HG02571 (cell line): ENCODE measurements around the gene CERS1.

Experiments
- ATAC-seq: cut with Tn5 transposase; IDR thresholded peaks from one replicate; pipeline ENCODE4 v1.9.1; 2021; ENCODE audit warnings: mild to moderate bottlenecking, moderate library complexity; ENCODE audit not compliant: unreplicated experiment

The CERS1 gene

GRCh38 chr19:18859676-18860301 is 36.2 kb downstream of the CERS1 start:
- ATAC-seq = no peak

- ATAC-seq = no peak
These were observed 36.9 kb downstream of the CERS1 start for GRCh38 chr19:18858906-18859646.

GRCh38 chr19:18857223-18857622 is 38.7 kb downstream of the CERS1 start:
- no peak for ATAC-seq

GRCh38 chr19:18856385-18857126 is 39.4 kb downstream of the CERS1 start:
- ATAC-seq = no peak

- ATAC-seq = no peak
These were observed 40.1 kb downstream of the CERS1 start for GRCh38 chr19:18855647-18856384.

GRCh38 chr19:18854982-18855381 is 41.0 kb downstream of the CERS1 start:
- ATAC-seq = no peak

- ATAC-seq = no peak
These were observed 42.1 kb downstream of the CERS1 start for GRCh38 chr19:18853755-18854427.

GRCh38 chr19:18852648-18853047 is 43.3 kb downstream of the CERS1 start:
- no peak for ATAC-seq

- no peak for ATAC-seq
These were observed 44.2 kb downstream of the CERS1 start for GRCh38 chr19:18851673-18852325.

- ATAC-seq = no peak
These were observed 45.2 kb downstream of the CERS1 start for GRCh38 chr19:18850471-18851375.

GRCh38 chr19:18849838-18850400 is 46.0 kb downstream of the CERS1 start:
- no peak for ATAC-seq

- ATAC-seq = no peak
These were observed 46.9 kb downstream of the CERS1 start for GRCh38 chr19:18848878-18849661.

- ATAC-seq = no peak
These were observed 48.2 kb downstream of the CERS1 start for GRCh38 chr19:18847549-18848463.

GRCh38 chr19:18846862-18847548 is 49.0 kb downstream of the CERS1 start:
- ATAC-seq = no peak

- no peak for ATAC-seq
These were observed 50.0 kb downstream of the CERS1 start for GRCh38 chr19:18845961-18846360.

- ATAC-seq = no peak
These were observed 51.1 kb downstream of the CERS1 start for GRCh38 chr19:18844806-18845329.
